ENCODE data around the gene KCNC1. TPM values are rescaled to one million over a fixed set of nuclear protein-coding genes. Genes with fewer than 3 reads are reported as not detected.

The KCNC1 gene
- polyA plus RNA-seq (ENCODE audit: low read depth in 6 of 6), result under 1 TPM in 1 of 6 donors, not detected in 5; 0.13 TPM

- Mint-ChIP-seq H3K36me3 (peaks cover 0 to 14% of the 10 kb centered on the region in 2 donors), H3K4me3 (peak within 1 kb of the TSS in 7 of 8 donors; percentile 16 to 87 (median 70)), H3K9me3 (peaks cover 0 to 8% (median 0%) of the 10 kb centered on the region in 7 donors), H3K27ac (peak within 1 kb of the TSS in 1 of 6 donors; percentile 21), H3K4me1 (peaks cover 5 to 9% (median 5%) of the 10 kb centered on the region in 3 donors), H3K27me3 (peaks cover 30 to 51% (median 46%) of the 10 kb centered on the region in 3 donors)
- no peak for DNase-seq
- ATAC-seq (ENCODE audit: low read depth in 2 of 2), result no peak
Observed at GRCh38 chr11:17734418-17734911, at the start of gene KCNC1. Gene KCNC1, plus strand, starts transcription at chr11:17734781. Its CDS starts 1,222 bp downstream, at chr11:17736003.

GRCh38 chr11:17686231-17686980, 48.2 kb upstream of the KCNC1 start:
- DNase-seq (no peak), ATAC-seq (ENCODE audit: low read depth in 2 of 2) (no peak)
- Mint-ChIP-seq H3K9me3 (no peaks in the 10 kb centered on the region), H3K4me1 (no peaks in the 10 kb centered on the region), H3K27ac (no peak overlapping the region), H3K27me3 (peaks cover 18 to 40% (median 37%) of the 10 kb centered on the region in 3 donors), H3K4me3 (no peak overlapping the region), H3K36me3 (no peaks in the 10 kb centered on the region)

GRCh38 chr11:17687946-17688670, 46.5 kb upstream of the KCNC1 start:
- ATAC-seq (ENCODE audit: low read depth in 2 of 2), result no peak
- Mint-ChIP-seq H3K9me3 (no peaks in the 10 kb centered on the region), H3K4me3 (no peak overlapping the region), H3K4me1 (no peaks in the 10 kb centered on the region), H3K36me3 (no peaks in the 10 kb centered on the region), H3K27me3 (peaks cover 21 to 47% (median 37%) of the 10 kb centered on the region in 3 donors), H3K27ac (no peak overlapping the region)
- no peak for DNase-seq

- Mint-ChIP-seq H3K4me1 (peaks cover 0 to 5% (median 4%) of the 10 kb centered on the region in 3 donors), H3K4me3 (no peak overlapping the region), H3K36me3 (peaks cover 0 to 8% of the 10 kb centered on the region in 2 donors), H3K9me3 (peaks cover 0 to 3% (median 0%) of the 10 kb centered on the region in 7 donors), H3K27ac (no peak overlapping the region), H3K27me3 (peaks cover 39 to 61% (median 52%) of the 10 kb centered on the region in 3 donors)
- DNase-seq (no peak), ATAC-seq (ENCODE audit: low read depth in 2 of 2) (no peak)
Observed at GRCh38 chr11:17691550-17691949, 43.0 kb upstream of the KCNC1 start.

DNA sequence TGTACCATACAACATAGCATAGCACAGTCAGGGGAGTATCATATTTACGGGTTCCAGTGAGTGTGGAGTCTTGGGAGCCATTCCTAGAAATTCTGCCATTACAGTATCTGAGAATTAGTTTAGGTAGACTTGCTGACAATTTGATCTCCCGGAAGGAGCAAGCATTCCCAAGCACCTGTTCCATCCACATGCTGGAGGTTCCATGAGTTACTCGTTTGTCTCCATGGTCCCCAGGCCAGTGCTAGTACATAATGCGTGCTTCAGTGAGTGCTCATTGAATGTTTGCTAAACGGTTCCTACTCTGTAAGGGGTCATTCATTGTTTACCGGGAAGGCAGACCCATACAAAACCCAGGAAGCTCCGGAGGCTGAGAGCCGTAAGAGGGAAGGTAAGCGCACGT, 42.6 kb upstream of the KCNC1 start:
- Mint-ChIP-seq H3K4me3 (no peak overlapping the region), H3K27ac (no peak overlapping the region), H3K9me3 (peaks cover 0 to 3% (median 0%) of the 10 kb centered on the region in 7 donors), H3K36me3 (peaks cover 0 to 8% of the 10 kb centered on the region in 2 donors), H3K4me1 (peaks cover 0 to 5% (median 4%) of the 10 kb centered on the region in 3 donors), H3K27me3 (peaks cover 39 to 61% (median 52%) of the 10 kb centered on the region in 3 donors)
- ATAC-seq (ENCODE audit: low read depth in 2 of 2) (no peak), DNase-seq (no peak)

GRCh38 chr11:17692931-17693330, 41.6 kb upstream of the KCNC1 start:
- no peak overlapping the region for H3K27ac Mint-ChIP-seq
- DNase-seq (no peak), ATAC-seq (ENCODE audit: low read depth in 2 of 2) (no peak)
- peaks cover 0 to 5% (median 4%) of the 10 kb centered on the region in 3 donors for H3K4me1 Mint-ChIP-seq
- no peak overlapping the region for H3K4me3 Mint-ChIP-seq
- H3K36me3 Mint-ChIP-seq, result peaks cover 0 to 8% of the 10 kb centered on the region in 2 donors
- peaks cover 38 to 61% (median 54%) of the 10 kb centered on the region in 3 donors for H3K27me3 Mint-ChIP-seq
- H3K9me3 Mint-ChIP-seq, result peaks cover 0 to 3% (median 0%) of the 10 kb centered on the region in 7 donors

DNA sequence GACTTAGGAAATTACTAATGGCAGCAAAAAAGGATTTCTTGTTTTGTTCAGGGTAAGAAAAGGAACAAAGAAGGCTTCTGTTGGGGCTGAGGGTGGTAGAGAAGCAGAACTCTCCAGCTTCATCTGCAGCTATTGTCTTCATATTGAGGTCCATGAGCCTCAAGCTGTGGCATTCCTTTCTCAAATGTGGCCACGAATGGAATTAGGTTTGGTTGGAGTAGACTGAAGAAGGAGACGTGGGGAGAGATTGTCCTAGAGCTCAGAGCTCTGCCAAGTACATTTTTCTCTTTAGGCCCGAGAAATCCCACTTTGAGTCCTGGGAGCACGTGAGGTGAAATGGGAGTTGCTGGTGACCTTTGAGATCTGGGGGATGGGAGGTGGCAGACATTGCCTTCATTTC, 41.0 kb upstream of the KCNC1 start:
- ATAC-seq (ENCODE audit: low read depth in 2 of 2), result no peak
- peaks cover 0 to 8% of the 10 kb centered on the region in 2 donors for H3K36me3 Mint-ChIP-seq
- peaks cover 44 to 65% (median 55%) of the 10 kb centered on the region in 3 donors for H3K27me3 Mint-ChIP-seq
- no peak overlapping the region for H3K27ac Mint-ChIP-seq
- no peak overlapping the region for H3K4me3 Mint-ChIP-seq
- peaks cover 0 to 5% (median 4%) of the 10 kb centered on the region in 3 donors for H3K4me1 Mint-ChIP-seq
- H3K9me3 Mint-ChIP-seq, result peaks cover 0 to 3% (median 0%) of the 10 kb centered on the region in 7 donors
- no peak for DNase-seq

- no peak overlapping the region for H3K27ac Mint-ChIP-seq
Observed at GRCh38 chr11:17694494-17695110, 40.0 kb upstream of the KCNC1 start.

GRCh38 chr11:17695454-17696441, 38.8 kb upstream of the KCNC1 start:
- H3K27ac Mint-ChIP-seq, result no peak overlapping the region
- H3K9me3 Mint-ChIP-seq, result peaks cover 0 to 3% (median 0%) of the 10 kb centered on the region in 7 donors
- DNase-seq (no peak), ATAC-seq (ENCODE audit: low read depth in 2 of 2) (no peak)
- peaks cover 46 to 73% (median 63%) of the 10 kb centered on the region in 3 donors for H3K27me3 Mint-ChIP-seq
- peaks cover 0 to 8% of the 10 kb centered on the region in 2 donors for H3K36me3 Mint-ChIP-seq
- peaks cover 0 to 5% (median 4%) of the 10 kb centered on the region in 3 donors for H3K4me1 Mint-ChIP-seq
- H3K4me3 Mint-ChIP-seq, result no peak overlapping the region

More at GRCh38 chr11:17694494-17695110, 40.0 kb upstream of the KCNC1 start:
- Mint-ChIP-seq H3K36me3 (peaks cover 0 to 8% of the 10 kb centered on the region in 2 donors), H3K9me3 (peaks cover 0 to 3% (median 0%) of the 10 kb centered on the region in 7 donors), H3K4me1 (peaks cover 0 to 5% (median 4%) of the 10 kb centered on the region in 3 donors), H3K27me3 (peaks cover 46 to 73% (median 63%) of the 10 kb centered on the region in 3 donors), H3K4me3 (no peak overlapping the region)
- DNase-seq, result no peak
- ATAC-seq (ENCODE audit: low read depth in 2 of 2), result no peak

DNA sequence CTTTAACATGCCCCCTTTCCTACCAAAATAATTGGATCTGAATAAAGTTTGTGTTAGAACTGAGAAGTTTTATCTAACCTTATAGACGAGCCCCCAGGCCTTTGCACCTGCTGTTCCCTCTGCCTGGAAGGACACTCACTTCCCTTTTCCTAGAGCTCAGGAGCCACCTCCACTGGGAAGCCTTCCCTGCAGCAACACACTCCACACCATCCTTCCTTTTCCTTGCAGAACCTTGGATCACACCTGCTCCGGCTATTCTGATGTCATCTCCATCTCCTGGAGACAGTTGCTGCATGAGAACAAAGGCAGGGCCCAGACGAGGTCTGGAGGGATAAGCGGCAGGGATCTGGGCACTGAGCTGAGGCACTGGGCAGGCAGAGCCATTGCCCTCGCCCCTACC, 37.8 kb upstream of the KCNC1 start:
- Mint-ChIP-seq H3K9me3 (peaks cover 0 to 3% (median 0%) of the 10 kb centered on the region in 7 donors), H3K4me1 (peaks cover 0 to 5% (median 4%) of the 10 kb centered on the region in 3 donors), H3K4me3 (no peak overlapping the region), H3K27ac (no peak overlapping the region), H3K36me3 (peaks cover 0 to 8% of the 10 kb centered on the region in 2 donors), H3K27me3 (peaks cover 49 to 67% (median 59%) of the 10 kb centered on the region in 3 donors)
- DNase-seq, result no peak
- ATAC-seq (ENCODE audit: low read depth in 2 of 2), result no peak

DNA sequence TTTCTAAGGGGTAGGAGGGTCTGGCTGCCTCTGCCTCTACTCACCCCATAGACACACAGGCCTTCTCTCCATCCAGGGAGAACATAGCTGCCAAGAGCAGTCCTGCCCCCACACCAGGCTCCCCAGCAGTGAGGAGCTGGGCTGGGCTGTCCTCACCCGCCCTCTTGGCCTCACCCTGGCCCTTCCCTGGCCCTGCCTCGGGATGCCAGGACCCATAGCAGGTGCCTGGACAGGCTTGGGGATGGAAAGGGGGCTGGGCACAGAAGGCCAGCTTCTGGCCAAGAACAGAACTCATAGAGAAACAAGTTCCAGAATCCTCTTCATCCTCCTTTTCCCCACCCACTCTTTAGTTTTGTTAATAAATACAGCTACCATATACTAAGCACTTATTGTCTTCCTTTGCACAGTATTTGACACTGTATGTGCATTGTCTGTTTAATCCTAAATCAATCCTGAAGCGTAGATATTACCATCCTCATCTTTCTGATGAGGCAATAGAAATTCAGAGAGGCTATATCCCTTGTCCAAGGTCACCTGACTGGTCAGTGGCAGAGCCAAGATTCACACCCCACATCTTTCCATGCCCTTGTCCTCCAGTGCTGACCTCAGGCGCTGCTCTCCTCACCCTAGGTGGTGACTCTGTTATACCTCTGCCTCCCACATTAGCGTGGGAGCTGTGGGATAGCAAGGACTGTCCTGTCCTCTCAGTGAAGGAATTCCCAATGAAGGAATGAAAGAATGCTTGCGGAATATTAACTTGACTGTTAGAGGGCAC, 37.2 kb upstream of the KCNC1 start:
- Mint-ChIP-seq H3K4me1 (peaks cover 0 to 5% (median 4%) of the 10 kb centered on the region in 3 donors), H3K4me3 (no peak overlapping the region), H3K27me3 (peaks cover 49 to 62% (median 53%) of the 10 kb centered on the region in 3 donors), H3K9me3 (peaks cover 0 to 3% (median 0%) of the 10 kb centered on the region in 7 donors), H3K27ac (no peak overlapping the region), H3K36me3 (peaks cover 0 to 8% of the 10 kb centered on the region in 2 donors)
- no peak for DNase-seq
- ATAC-seq (ENCODE audit: low read depth in 2 of 2), result no peak

All from naive B cell (primary cell).